Adrenal gland (tissue), 12 donors: ENCODE measurements around the gene LRTM1. TPM values are rescaled to one million over a fixed set of nuclear protein-coding genes. Genes with fewer than 3 reads are reported as not detected.

Source experiments
- DNase-seq, 7 donors: peaks; one replicate each; pipeline ENCODE4 v3.0.0-alpha.2; 2019 to 2020
- H3K27ac ChIP-seq, 5 donors: fragments of 200-600 bp; sonication (generic) in 4 of 5; 1 replicate in 3 of 5; 2 replicates in 2 of 5; pipeline versions ENCODE4 v1.5.1 to v1.8.0; 2016 to 2020; ENCODE audit warnings: mild to moderate bottlenecking in 1 of 5
- H3K27me3 ChIP-seq: fragments of 200-600 bp; 2 replicates; pipeline ENCODE4 v1.8.0; 2021
- H3K36me3 ChIP-seq, 2 donors: fragments of 200-600 bp; replicated peaks in 1 of 2; 1 replicate in 1 of 2; 2 replicates in 1 of 2; pipeline versions ENCODE4 v1.5.1 to v1.8.0; 2018 to 2022
- H3K4me1 ChIP-seq, 2 donors: fragments of 200-600 bp; replicated peaks in 1 of 2; 1 replicate in 1 of 2; 2 replicates in 1 of 2; pipeline versions ENCODE4 v1.5.1 to v1.8.0; 2018 to 2021
- H3K4me3 ChIP-seq, 4 donors: fragments of 200-600 bp; sonication (generic) in 3 of 4; one replicate each; pipeline ENCODE4 v1.5.1; 2016 to 2018
- H3K9me3 ChIP-seq, 3 donors: fragments of 200-600 bp; sonication (generic) in 1 of 3; replicated peaks in 1 of 3; 1 replicate in 2 of 3; 2 replicates in 1 of 3; pipeline versions ENCODE4 v1.5.1 to v1.8.0; 2016 to 2021
- CTCF ChIP-seq, 6 experiments: fragments of 450-650 bp in 4 of 6; fragments of 200-600 bp in 2 of 6; sonication (generic) in 1 of 6; IDR thresholded peaks; 1 replicate in 5 of 6; 2 replicates in 1 of 6; pipeline versions ENCODE4 v1.5.1 to v1.8.0; 2016 to 2021; ENCODE audit warnings: antibody characterized with exemption in 6 of 6, mild to moderate bottlenecking in 2 of 6, moderate library complexity in 1 of 6
- POLR2A ChIP-seq, 2 donors: fragments of 450-650 bp; IDR thresholded peaks; one replicate each; pipeline ENCODE4 v1.6.1; 2017; ENCODE audit warnings: antibody characterized with exemption in 2 of 2, mild to moderate bottlenecking in 2 of 2, moderate library complexity in 1 of 2
- WGBS, 4 donors: extraction: QIAGEN DNeasy Blood & Tissue Kit in 2 of 4; methylation state at CpG; one replicate each; pipeline versions ENCODE4 v1.1.5 to v1.1.7; 2013 to 2017; 5-methylcytosine and 5-hydroxymethylcytosine counted together
- intact Hi-C, 2 donors: fragments of 100-400 bp; cut with DNase I; formaldehyde crosslinking; loops; one replicate each; pipeline versions ENCODE4 v1.14.1 to v1.15.0; 2022 to 2023
- polyA plus RNA-seq, 3 donors: library from polyadenylated mRNA; stranded (reverse); fragments of 200-250 nt in 2 of 3; fragments of 350-450 nt in 1 of 3; fragmentation: Illumina TruSeq in 1 of 3; extraction: RNeasy Lipid Tissue Mini Kit (QIAGEN cat#74804) in 1 of 3; gene quantifications; one replicate each; pipeline ENCODE4 v1.2.3, GENCODE V29; 2013 to 2014
- total RNA-seq, 9 donors: library from RNA; depleted of rRNA in 4 of 9; stranded (reverse); fragments of >200 nt in 4 of 9; fragments of 120-200 nt in 1 of 9; fragmentation: NEBNext Ultra II Directional in 1 of 9; extraction: Animal tissue kit (Norgen Biotek cat#: 25700) in 1 of 9; gene quantifications; one replicate each; pipeline versions ENCODE4 v1.1.0 to v1.2.4, GENCODE V29; 2013 to 2023
- donor health status: healthy with polysubstance abuse.
- donor health status: Bipolar disorder and iron deficiency.
- donor health status: DM: yes; HTN: yes; CAD: no.
- donor health status: DM: no; HTN: no; CAD: no.
- donor health status: DM: no; HTN: no; CAD: no.
- donor health status: DM: yes; HTN: yes; CAD: no.

LRTM1 gene
- total and polyA plus RNA-seq, 12 donors, result 0.16 to 0.39 TPM; not detected in 10

GRCh38 chr3:54957711-54958110, 29.9 kb upstream of the LRTM1 start:
- TF ChIP-seq CTCF (IDR thresholded peaks at IDR 0.05) (no peak), POLR2A (IDR thresholded peaks at IDR 0.05) (no peak)
- DNase-seq, result no peak
- Histone ChIP-seq H3K9me3 (no peaks in the 10 kb centered on the region), H3K36me3 (no peaks in the 10 kb centered on the region), H3K4me3 (no peak overlapping the region), H3K27me3 (no peaks in the 10 kb centered on the region), H3K27ac (no peak overlapping the region), H3K4me1 (no peaks in the 10 kb centered on the region)
- 86 to 98% (median 91%) methylated on average over 4 of the region's 4 CpGs for WGBS, 4 donors
- intact Hi-C loops, result loop anchor here in 1 of 2 donors (10.0 kb wide), 1 partner anchor 217 kb away; no protein-coding TSS in a partner anchor

- WGBS, 4 donors, result 92 to 97% (median 94%) methylated on average over 6 of the region's 6 CpGs
- intact Hi-C loops, result loop anchor here in 1 of 2 donors (10.0 kb wide), 1 partner anchor 219 kb away; no protein-coding TSS in a partner anchor
- H3K27me3 ChIP-seq, result no peaks in the 10 kb centered on the region
- H3K27ac ChIP-seq, result no peak overlapping the region
- no peak overlapping the region for H3K4me3 ChIP-seq
- TF ChIP-seq CTCF (IDR thresholded peaks at IDR 0.05) (no peak), POLR2A (IDR thresholded peaks at IDR 0.05) (no peak)
- no peaks in the 10 kb centered on the region for H3K4me1 ChIP-seq
- H3K9me3 ChIP-seq, result no peaks in the 10 kb centered on the region
- DNase-seq, result no peak
- H3K36me3 ChIP-seq, result no peaks in the 10 kb centered on the region
These were observed 28.1 kb upstream of the LRTM1 start for GRCh38 chr3:54955941-54956340.

GRCh38 chr3:54955496-54955895, 27.6 kb upstream of the LRTM1 start:
- intact Hi-C loops, result loop anchor here in 1 of 2 donors (10.0 kb wide), 1 partner anchor 219 kb away; no protein-coding TSS in a partner anchor
- Histone ChIP-seq H3K36me3 (no peaks in the 10 kb centered on the region), H3K27ac (no peak overlapping the region), H3K4me1 (no peaks in the 10 kb centered on the region), H3K27me3 (no peaks in the 10 kb centered on the region), H3K9me3 (no peaks in the 10 kb centered on the region), H3K4me3 (no peak overlapping the region)
- DNase-seq, result no peak
- TF ChIP-seq CTCF (IDR thresholded peaks at IDR 0.05) (no peak), POLR2A (IDR thresholded peaks at IDR 0.05) (no peak)
- 81 to 94% (median 91%) methylated on average over 3 of the region's 3 CpGs for WGBS, 4 donors

GRCh38 chr3:54954521-54954920, 26.7 kb upstream of the LRTM1 start:
- 88 to 97% (median 91%) methylated on average over 4 to 5 of the region's 5 CpGs for WGBS, 4 donors
- Histone ChIP-seq H3K36me3 (no peaks in the 10 kb centered on the region), H3K27me3 (no peaks in the 10 kb centered on the region), H3K4me1 (no peaks in the 10 kb centered on the region), H3K4me3 (no peak overlapping the region), H3K9me3 (no peaks in the 10 kb centered on the region), H3K27ac (peak overlapping the region in 1 of 5 donors; percentile 22)
- DNase-seq, result no peak
- TF ChIP-seq POLR2A (IDR thresholded peaks at IDR 0.05) (no peak), CTCF (IDR thresholded peaks at IDR 0.05) (no peak)
- intact Hi-C loops, result loop anchor here in 1 of 2 donors (10.0 kb wide), 1 partner anchor 220 kb away; no protein-coding TSS in a partner anchor
